ENCODE results near the gene ADGRG4.

ADGRG4 gene

GRCh38 chrX:136376713-136377112 lies 76.0 kb downstream of the ADGRG4 start:
- DNase-seq (ENCODE audit: insufficient read length, low spot score), result no peak
- no peak for FAIRE-seq
- TF ChIP-seq POLR2A (IDR thresholded peaks at IDR 0.05; ENCODE audit: low read depth, low read length), result no peak

GRCh38 chrX:136380010-136380769 lies 79.4 kb downstream of the ADGRG4 start:
- no peak for FAIRE-seq
- DNase-seq (ENCODE audit: insufficient read length, low spot score), result no peak
- no peak for TF ChIP-seq POLR2A (IDR thresholded peaks at IDR 0.05; ENCODE audit: low read depth, low read length)

- DNase-seq (ENCODE audit: insufficient read length, low spot score) (no peak), FAIRE-seq (no peak)
- no peak for TF ChIP-seq POLR2A (IDR thresholded peaks at IDR 0.05; ENCODE audit: low read depth, low read length)
Measured at GRCh38 chrX:136386173-136386572, 85.4 kb downstream of the ADGRG4 start.

- DNase-seq (ENCODE audit: insufficient read length, low spot score) (no peak), FAIRE-seq (no peak)
- TF ChIP-seq POLR2A (IDR thresholded peaks at IDR 0.05; ENCODE audit: low read depth, low read length), result no peak
Measured at GRCh38 chrX:136386826-136387225, 86.1 kb downstream of the ADGRG4 start.

- no peak for FAIRE-seq
- DNase-seq (ENCODE audit: insufficient read length, low spot score), result no peak
Measured at GRCh38 chrX:136387951-136388502, 87.3 kb downstream of the ADGRG4 start.

GRCh38 chrX:136390921-136391320 lies 90.2 kb downstream of the ADGRG4 start:
- FAIRE-seq (no peak), DNase-seq (ENCODE audit: insufficient read length, low spot score) (no peak)
- TF ChIP-seq POLR2A (IDR thresholded peaks at IDR 0.05; ENCODE audit: low read depth, low read length), result no peak

More at GRCh38 chrX:136387951-136388502, 87.3 kb downstream of the ADGRG4 start:
- no peak for TF ChIP-seq POLR2A (IDR thresholded peaks at IDR 0.05; ENCODE audit: low read depth, low read length)

- DNase-seq (ENCODE audit: insufficient read length, low spot score) (peak; percentile 2), FAIRE-seq (no peak)
- no peak for TF ChIP-seq POLR2A (IDR thresholded peaks at IDR 0.05; ENCODE audit: low read depth, low read length)
Measured at GRCh38 chrX:136395271-136395670, 94.5 kb downstream of the ADGRG4 start.

GRCh38 chrX:136397001-136397400 lies 96.2 kb downstream of the ADGRG4 start:
- FAIRE-seq, result no peak
- no peak for DNase-seq (ENCODE audit: insufficient read length, low spot score)
- no peak for TF ChIP-seq POLR2A (IDR thresholded peaks at IDR 0.05; ENCODE audit: low read depth, low read length)

GRCh38 chrX:136405126-136405525 lies 104.4 kb downstream of the ADGRG4 start:
- TF ChIP-seq POLR2A (IDR thresholded peaks at IDR 0.05; ENCODE audit: low read depth, low read length), result no peak
- no peak for FAIRE-seq
- DNase-seq (ENCODE audit: insufficient read length, low spot score), result no peak

- FAIRE-seq, result no peak
- no peak for TF ChIP-seq POLR2A (IDR thresholded peaks at IDR 0.05; ENCODE audit: low read depth, low read length)
- no peak for DNase-seq (ENCODE audit: insufficient read length, low spot score)
Measured at GRCh38 chrX:136417806-136418205, 117.0 kb downstream of the ADGRG4 start.

GRCh38 chrX:136421338-136421737 lies 120.6 kb downstream of the ADGRG4 start:
- no peak for DNase-seq (ENCODE audit: insufficient read length, low spot score)
- no peak for TF ChIP-seq POLR2A (IDR thresholded peaks at IDR 0.05; ENCODE audit: low read depth, low read length)
- no peak for FAIRE-seq

- no peak for DNase-seq (ENCODE audit: insufficient read length, low spot score)
- no peak for TF ChIP-seq POLR2A (IDR thresholded peaks at IDR 0.05; ENCODE audit: low read depth, low read length)
- no peak for FAIRE-seq
Measured at GRCh38 chrX:136423724-136424123, 123.0 kb downstream of the ADGRG4 start.

GRCh38 chrX:136425996-136426395 lies 125.2 kb downstream of the ADGRG4 start:
- TF ChIP-seq POLR2A (IDR thresholded peaks at IDR 0.05; ENCODE audit: low read depth, low read length), result no peak
- FAIRE-seq (no peak), DNase-seq (ENCODE audit: insufficient read length, low spot score) (no peak)

GRCh38 chrX:136431625-136432024 lies 130.9 kb downstream of the ADGRG4 start:
- no peak for TF ChIP-seq POLR2A (IDR thresholded peaks at IDR 0.05; ENCODE audit: low read depth, low read length)
- no peak for FAIRE-seq
- no peak for DNase-seq (ENCODE audit: insufficient read length, low spot score)

GRCh38 chrX:136437774-136438173 lies 137.0 kb downstream of the ADGRG4 start:
- DNase-seq (ENCODE audit: insufficient read length, low spot score), result no peak
- no peak for TF ChIP-seq POLR2A (IDR thresholded peaks at IDR 0.05; ENCODE audit: low read depth, low read length)
- no peak for FAIRE-seq

Data from H54 (cell line).